ENCODE data around the gene CPNE5.

GRCh38 chr6:36873115-36873514, 33.9 kb upstream of the CPNE5 start:
- TF ChIP-seq REST (IDR thresholded peaks at IDR 0.05; ENCODE audit: insufficient read depth in 1 of 2, low read depth in 2 of 2, low read length in 2 of 2) = no peak
- no peak for TF ChIP-seq POLR2AphosphoS5 (IDR thresholded peaks at IDR 0.05; ENCODE audit: low read depth, low read length)
- no peak for TF ChIP-seq TAF1 (IDR thresholded peaks at IDR 0.05; ENCODE audit: borderline replicate concordance, insufficient read depth, low read length)
- TF ChIP-seq SIN3A (IDR thresholded peaks at IDR 0.05; ENCODE audit: borderline replicate concordance, insufficient read depth, low read length) = no peak

Measured in PFSK-1 (cell line).